DOHH2 (cell line): ENCODE results near the gene KRT33B.
"Not testable (repeated sequence)": the region's sequence is repeated elsewhere in the genome, so short reads cannot be mapped to it uniquely, and the experiment has no call there.

Experiments
- H3F3A ChIP-seq: fragments of 200-600 bp; sonication (generic), shearing (Covaris generic); 2 replicates; pipeline ENCODE4 v1.6.0; 2016; ENCODE audit warnings: antibody characterized with exemption, mild to moderate bottlenecking; ENCODE audit not compliant: control insufficient read depth, insufficient read depth
- H3K27ac ChIP-seq: fragments of 200-600 bp; sonication (generic); 2 replicates; pipeline ENCODE4 v1.5.1; 2014; ENCODE audit warnings: low read depth, mild to moderate bottlenecking, low read length, moderate library complexity
- H3K27me3 ChIP-seq: fragments of 200-600 bp; sonication (generic); 2 replicates; pipeline ENCODE4 v1.6.1; 2014; ENCODE audit warnings: mild to moderate bottlenecking, low read length, mixed read lengths; ENCODE audit not compliant: control insufficient read depth
- H3K36me3 ChIP-seq: fragments of 200-600 bp; sonication (generic); 2 replicates; pipeline ENCODE4 v1.6.1; 2014; ENCODE audit warnings: mild to moderate bottlenecking, low read length, moderate library complexity, mixed read lengths; ENCODE audit not compliant: control insufficient read depth
- H3K4me1 ChIP-seq: fragments of 200-600 bp; sonication (generic); 2 replicates; pipeline ENCODE4 v1.6.1; 2014; ENCODE audit warnings: mild to moderate bottlenecking, low read length, mixed read lengths; ENCODE audit not compliant: control insufficient read depth
- H3K4me2 ChIP-seq: fragments of 200-600 bp; sonication (generic); 2 replicates; pipeline ENCODE4 v1.6.0; 2014; ENCODE audit warnings: mild to moderate bottlenecking, low read length, moderate library complexity
- H3K4me3 ChIP-seq: fragments of 200-600 bp; sonication (generic); 2 replicates; pipeline ENCODE4 v1.5.1; 2014; ENCODE audit warnings: mild to moderate bottlenecking, low read length, mixed read lengths
- H3K79me2 ChIP-seq: fragments of 200-600 bp; sonication (generic); 2 replicates; pipeline ENCODE4 v1.6.1; 2014; ENCODE audit warnings: mild to moderate bottlenecking, low read length, mixed read lengths; ENCODE audit not compliant: control insufficient read depth
- H3K9me2 ChIP-seq: fragments of 200-600 bp; sonication (generic); replicated peaks from 2 replicates; pipeline ENCODE4 v1.6.1; 2014; ENCODE audit warnings: mild to moderate bottlenecking, low read length, mixed read lengths; ENCODE audit not compliant: control insufficient read depth
- H3K9me3 ChIP-seq: fragments of 200-600 bp; sonication (generic); 2 replicates; pipeline ENCODE4 v1.6.1; 2014; ENCODE audit warnings: antibody characterized with exemption, low read length, mixed read lengths; ENCODE audit not compliant: control insufficient read depth, insufficient read depth
- H4K20me1 ChIP-seq: fragments of 200-600 bp; sonication (generic); 2 replicates; pipeline ENCODE4 v1.6.0; 2014; ENCODE audit warnings: low read depth, mild to moderate bottlenecking, antibody characterized with exemption, low read length, moderate library complexity; ENCODE audit not compliant: control insufficient read depth, insufficient read depth
- EZH2phosphoT487 ChIP-seq: fragments of 200-600 bp; sonication (generic); IDR thresholded peaks from 2 replicates; pipeline ENCODE4 v1.6.1; 2017; ENCODE audit warnings: borderline replicate concordance, mild to moderate bottlenecking, antibody characterized with exemption, low read length, moderate library complexity, mixed read lengths
- TF ChIP-seq, protein P1 (sequence below): fragments of 200-600 bp; sonication (generic); IDR thresholded peaks from one replicate; pipeline ENCODE4 v1.5.1; 2014; ENCODE audit warnings: antibody characterized with exemption, mild to moderate bottlenecking, low read depth, low read length; ENCODE audit not compliant: poor library complexity, severe bottlenecking

KRT33B gene

GRCh38 chr17:41396340-41396739, 26.7 kb upstream of the KRT33B start:
- Histone ChIP-seq H3K36me3 (no peaks in the 10 kb centered on the region), H3K27me3 (peaks cover 22% of the 10 kb centered on the region; the same call in 1 of the 2 replicates), H3K4me1 (no peaks in the 10 kb centered on the region), H3K9me3 (no peaks in the 10 kb centered on the region), H3K4me2 (no peak overlapping the region), H3K9me2 (no peaks in the 10 kb centered on the region), H3K4me3 (no peak overlapping the region), H3K79me2 (no peaks in the 10 kb centered on the region), H4K20me1 (no peaks in the 10 kb centered on the region), H3K27ac (no peak overlapping the region), H3F3A (no peaks in the 10 kb centered on the region)
- TF ChIP-seq, protein P1, sequence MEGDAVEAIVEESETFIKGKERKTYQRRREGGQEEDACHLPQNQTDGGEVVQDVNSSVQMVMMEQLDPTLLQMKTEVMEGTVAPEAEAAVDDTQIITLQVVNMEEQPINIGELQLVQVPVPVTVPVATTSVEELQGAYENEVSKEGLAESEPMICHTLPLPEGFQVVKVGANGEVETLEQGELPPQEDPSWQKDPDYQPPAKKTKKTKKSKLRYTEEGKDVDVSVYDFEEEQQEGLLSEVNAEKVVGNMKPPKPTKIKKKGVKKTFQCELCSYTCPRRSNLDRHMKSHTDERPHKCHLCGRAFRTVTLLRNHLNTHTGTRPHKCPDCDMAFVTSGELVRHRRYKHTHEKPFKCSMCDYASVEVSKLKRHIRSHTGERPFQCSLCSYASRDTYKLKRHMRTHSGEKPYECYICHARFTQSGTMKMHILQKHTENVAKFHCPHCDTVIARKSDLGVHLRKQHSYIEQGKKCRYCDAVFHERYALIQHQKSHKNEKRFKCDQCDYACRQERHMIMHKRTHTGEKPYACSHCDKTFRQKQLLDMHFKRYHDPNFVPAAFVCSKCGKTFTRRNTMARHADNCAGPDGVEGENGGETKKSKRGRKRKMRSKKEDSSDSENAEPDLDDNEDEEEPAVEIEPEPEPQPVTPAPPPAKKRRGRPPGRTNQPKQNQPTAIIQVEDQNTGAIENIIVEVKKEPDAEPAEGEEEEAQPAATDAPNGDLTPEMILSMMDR: no peak
- no peak for TF ChIP-seq EZH2phosphoT487

GRCh38 chr17:41395611-41396010, 26.0 kb upstream of the KRT33B start:
- TF ChIP-seq, protein P1: no peak
- TF ChIP-seq EZH2phosphoT487: no peak
- H3K9me3 ChIP-seq: no peaks in the 10 kb centered on the region
- H4K20me1 ChIP-seq: no peaks in the 10 kb centered on the region
- H3K9me2 ChIP-seq: no peaks in the 10 kb centered on the region
- no peak overlapping the region for H3K4me3 ChIP-seq
- no peaks in the 10 kb centered on the region for H3F3A ChIP-seq
- H3K4me1 ChIP-seq: no peaks in the 10 kb centered on the region
- no peaks in the 10 kb centered on the region for H3K36me3 ChIP-seq
- H3K79me2 ChIP-seq: no peaks in the 10 kb centered on the region
- peaks cover 20% of the 10 kb centered on the region; the same call in 1 of the 2 replicates for H3K27me3 ChIP-seq
- H3K27ac ChIP-seq: no peak overlapping the region
- no peak overlapping the region for H3K4me2 ChIP-seq

GRCh38 chr17:41395044-41395443, 25.4 kb upstream of the KRT33B start:
- H3K9me3 ChIP-seq, H3K4me1 ChIP-seq, H4K20me1 ChIP-seq, H3K4me2 ChIP-seq, H3K9me2 ChIP-seq, H3K36me3 ChIP-seq, H3K27ac ChIP-seq, H3K4me3 ChIP-seq, H3F3A ChIP-seq, H3K79me2 ChIP-seq: not testable (repeated sequence)
- H3K27me3 ChIP-seq: peaks cover 17% of the 10 kb centered on the region; the same call in 1 of the 2 replicates

- TF ChIP-seq, protein P1: no peak
- TF ChIP-seq EZH2phosphoT487: no peak
- Histone ChIP-seq H3K27ac (no peak overlapping the region), H3K9me2 (no peaks in the 10 kb centered on the region), H3K4me1 (no peaks in the 10 kb centered on the region), H3K4me2 (no peak overlapping the region), H3K36me3 (no peaks in the 10 kb centered on the region), H3F3A (no peaks in the 10 kb centered on the region), H3K4me3 (no peak overlapping the region), H3K9me3 (no peaks in the 10 kb centered on the region), H3K27me3 (peaks cover 12% of the 10 kb centered on the region; the same call in 1 of the 2 replicates), H3K79me2 (no peaks in the 10 kb centered on the region), H4K20me1 (no peaks in the 10 kb centered on the region)
Measured at GRCh38 chr17:41394254-41394996, 24.8 kb upstream of the KRT33B start.
